SJCRH30 (cell line): ENCODE measurements around the gene OXA1L. TPM values are rescaled to one million over a fixed set of nuclear protein-coding genes. Genes with fewer than 3 reads are reported as not detected.
"Not testable (repeated sequence)": the region's sequence is repeated elsewhere in the genome, so short reads cannot be mapped to it uniquely, and the experiment has no call there.

Experiments
- DNase-seq, 2 experiments: peaks; one replicate each; pipeline ENCODE4 v3.0.0-alpha.2; 2015 to 2020
- H3K27ac ChIP-seq: fragments of 250-450 bp; sonication (Bioruptor Pico); 2 replicates; pipeline ENCODE4 v1.5.1; 2020; ENCODE audit warnings: mild to moderate bottlenecking, moderate library complexity
- H3K27me3 ChIP-seq: fragments of 250-450 bp; sonication (Bioruptor Pico); 2 replicates; pipeline ENCODE4 v1.5.1; 2020; ENCODE audit warnings: mild to moderate bottlenecking, moderate library complexity
- H3K36me3 ChIP-seq: fragments of 250-450 bp; sonication (Bioruptor Pico); 2 replicates; pipeline ENCODE4 v1.5.1; 2020; ENCODE audit warnings: mild to moderate bottlenecking, moderate library complexity
- H3K4me1 ChIP-seq: fragments of 250-450 bp; sonication (Bioruptor Pico); 2 replicates; pipeline ENCODE4 v1.5.1; 2020; ENCODE audit warnings: mild to moderate bottlenecking, moderate library complexity
- H3K4me3 ChIP-seq: fragments of 250-450 bp; sonication (Bioruptor Pico); 2 replicates; pipeline ENCODE4 v1.5.1; 2020; ENCODE audit warnings: mild to moderate bottlenecking, moderate library complexity
- H3K9me3 ChIP-seq: fragments of 250-450 bp; sonication (Bioruptor Pico); replicated peaks from 2 replicates; pipeline ENCODE4 v1.5.1; 2020; ENCODE audit warnings: mild to moderate bottlenecking, moderate library complexity
- total RNA-seq: library from RNA; depleted of rRNA; stranded (reverse); fragments of >200 nt; shearing (Covaris generic); gene quantifications from 2 replicates; pipeline ENCODE4 v1.2.3, GENCODE V29; 2014

The OXA1L gene
- total RNA-seq, 1 experiment from 2014 or later: 145 TPM

DNA sequence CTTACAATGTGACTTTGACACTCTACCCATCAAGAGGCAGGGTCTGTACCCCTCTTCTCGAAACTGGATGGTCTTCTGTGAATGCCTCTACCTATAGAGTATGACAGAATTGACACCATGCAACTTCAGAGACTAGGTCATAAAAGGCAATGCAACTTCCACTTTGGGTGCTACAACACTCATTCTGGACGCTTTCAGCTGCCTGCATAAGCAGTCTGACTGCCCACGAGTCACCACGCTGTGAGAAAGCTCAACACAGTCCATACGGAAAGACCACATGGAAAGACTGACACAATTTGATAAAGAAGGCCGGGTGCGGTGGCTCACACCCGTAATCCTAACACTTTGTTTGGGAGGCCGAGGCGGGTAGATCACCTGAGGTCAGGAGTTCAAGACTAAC lies 33.9 kb downstream of the OXA1L start:
- H3K4me1 ChIP-seq: no peaks in the 10 kb centered on the region
- H3K27ac ChIP-seq: no peak overlapping the region
- H3K9me3 ChIP-seq: no peaks in the 10 kb centered on the region
- no peak for DNase-seq
- H3K4me3 ChIP-seq: no peak overlapping the region
- peaks cover 13% of the 10 kb centered on the region for H3K36me3 ChIP-seq
- H3K27me3 ChIP-seq: no peaks in the 10 kb centered on the region

- Histone ChIP-seq H3K27me3 (no peaks in the 10 kb centered on the region), H3K4me3 (no peak overlapping the region), H3K27ac (no peak overlapping the region), H3K4me1 (no peaks in the 10 kb centered on the region), H3K36me3 (peaks cover 3% of the 10 kb centered on the region), H3K9me3 (no peaks in the 10 kb centered on the region)
- no peak for DNase-seq
Measured at GRCh38 chr14:22801716-22802115, 35.2 kb downstream of the OXA1L start.

- Histone ChIP-seq H3K9me3 (no peaks in the 10 kb centered on the region), H3K4me3 (no peak overlapping the region), H3K27me3 (no peaks in the 10 kb centered on the region), H3K36me3 (no peaks in the 10 kb centered on the region; the same call in none of the 2 replicates), H3K4me1 (no peaks in the 10 kb centered on the region), H3K27ac (no peak overlapping the region)
- DNase-seq: no peak
Measured at GRCh38 chr14:22802860-22803686, 36.6 kb downstream of the OXA1L start.

GRCh38 chr14:22803687-22803974 lies 37.1 kb downstream of the OXA1L start:
- Histone ChIP-seq H3K27me3 (no peaks in the 10 kb centered on the region), H3K4me3 (no peak overlapping the region), H3K27ac (no peak overlapping the region), H3K4me1 (no peaks in the 10 kb centered on the region), H3K36me3 (no peaks in the 10 kb centered on the region; the same call in none of the 2 replicates), H3K9me3 (no peaks in the 10 kb centered on the region)
- no peak for DNase-seq

DNA sequence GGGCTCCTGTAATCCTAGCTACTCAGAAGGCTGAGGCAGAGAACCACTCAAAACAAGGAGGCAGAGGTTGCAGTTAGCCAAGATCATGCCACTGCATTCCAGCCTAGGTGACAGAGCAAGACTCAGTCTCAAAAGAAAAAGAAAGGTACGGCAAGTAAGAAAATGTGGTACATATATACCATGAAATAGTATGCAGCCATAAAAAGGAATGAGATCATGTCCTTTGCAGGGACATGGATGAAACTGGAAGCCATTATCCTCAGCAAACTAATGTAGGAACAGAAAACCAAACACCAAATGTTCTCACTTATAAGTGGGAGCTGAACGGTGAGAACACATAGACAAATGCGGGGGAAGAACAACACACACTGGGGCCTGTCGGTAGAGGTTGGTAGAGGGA lies 38.7 kb downstream of the OXA1L start:
- H3K4me3 ChIP-seq, H3K36me3 ChIP-seq, H3K4me1 ChIP-seq, H3K27me3 ChIP-seq, H3K9me3 ChIP-seq, H3K27ac ChIP-seq, DNase-seq: not testable (repeated sequence)

- Histone ChIP-seq H3K36me3 (peaks cover 4% of the 10 kb centered on the region), H3K27me3 (no peaks in the 10 kb centered on the region), H3K4me3 (no peak overlapping the region), H3K27ac (no peak overlapping the region), H3K4me1 (no peaks in the 10 kb centered on the region), H3K9me3 (no peaks in the 10 kb centered on the region)
- no peak for DNase-seq
Measured at GRCh38 chr14:22807432-22808087, 41.1 kb downstream of the OXA1L start.

- Histone ChIP-seq H3K36me3 (peaks cover 4% of the 10 kb centered on the region), H3K4me3 (no peak overlapping the region), H3K9me3 (no peaks in the 10 kb centered on the region), H3K27me3 (no peaks in the 10 kb centered on the region), H3K27ac (no peak overlapping the region), H3K4me1 (no peaks in the 10 kb centered on the region)
- DNase-seq: no peak
Measured at GRCh38 chr14:22808388-22809209, 42.1 kb downstream of the OXA1L start.

DNA sequence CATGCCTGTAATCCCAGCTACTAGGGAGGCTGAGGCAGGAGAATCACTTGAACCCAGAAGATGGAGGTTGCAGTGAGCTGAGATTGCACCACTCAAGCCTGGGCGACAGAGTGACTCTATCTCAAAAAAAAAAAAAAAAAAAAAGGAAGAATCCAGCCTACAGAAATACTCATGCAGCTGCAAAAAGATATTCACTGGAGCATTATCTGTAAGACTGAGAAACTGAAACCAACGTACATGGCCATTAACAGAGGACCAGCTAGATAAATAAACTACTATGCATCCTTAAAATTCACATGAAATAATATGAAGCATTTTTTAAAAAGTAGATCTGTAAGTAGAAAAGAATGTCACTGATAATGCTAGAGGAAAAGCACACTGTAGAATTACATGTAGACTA lies 45.2 kb downstream of the OXA1L start:
- H3K9me3 ChIP-seq: no peaks in the 10 kb centered on the region
- no peaks in the 10 kb centered on the region for H3K27me3 ChIP-seq
- H3K27ac ChIP-seq: no peak overlapping the region
- no peak overlapping the region for H3K4me3 ChIP-seq
- H3K4me1 ChIP-seq: peaks cover 10% of the 10 kb centered on the region
- H3K36me3 ChIP-seq: peaks cover 4% of the 10 kb centered on the region; the same call in 1 of the 2 replicates
- DNase-seq: no peak

DNA sequence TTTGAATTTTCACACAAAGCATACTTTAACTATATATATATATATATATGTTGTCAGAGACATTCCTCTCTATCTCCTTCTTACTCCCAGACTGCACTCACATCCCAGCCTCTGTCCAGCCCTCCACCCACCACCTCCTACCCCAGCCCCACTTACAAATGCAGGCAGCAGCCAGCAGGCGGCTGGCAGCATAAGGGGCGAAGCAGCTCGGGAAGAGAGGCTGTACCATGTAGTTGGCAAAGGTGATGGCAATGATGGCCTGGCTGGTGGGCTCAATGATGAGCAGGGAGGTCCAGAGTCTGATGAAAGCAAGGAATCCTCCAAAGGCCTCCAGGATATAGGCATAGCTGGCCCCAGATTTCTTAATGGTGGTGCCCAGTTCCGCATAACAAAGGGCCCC lies 46.3 kb downstream of the OXA1L start:
- DNase-seq: no peak
- Histone ChIP-seq H3K36me3 (peaks cover 4% of the 10 kb centered on the region; the same call in 1 of the 2 replicates), H3K9me3 (no peaks in the 10 kb centered on the region), H3K4me3 (no peak overlapping the region), H3K27ac (no peak overlapping the region), H3K27me3 (no peaks in the 10 kb centered on the region), H3K4me1 (peaks cover 10% of the 10 kb centered on the region)

- Histone ChIP-seq H3K9me3 (no peaks in the 10 kb centered on the region), H3K27me3 (no peaks in the 10 kb centered on the region), H3K4me3 (no peak overlapping the region), H3K27ac (no peak overlapping the region), H3K36me3 (peaks cover 4% of the 10 kb centered on the region; the same call in 1 of the 2 replicates), H3K4me1 (peaks cover 10% of the 10 kb centered on the region)
- no peak for DNase-seq
Measured at GRCh38 chr14:22813145-22813544, 46.7 kb downstream of the OXA1L start.

DNA sequence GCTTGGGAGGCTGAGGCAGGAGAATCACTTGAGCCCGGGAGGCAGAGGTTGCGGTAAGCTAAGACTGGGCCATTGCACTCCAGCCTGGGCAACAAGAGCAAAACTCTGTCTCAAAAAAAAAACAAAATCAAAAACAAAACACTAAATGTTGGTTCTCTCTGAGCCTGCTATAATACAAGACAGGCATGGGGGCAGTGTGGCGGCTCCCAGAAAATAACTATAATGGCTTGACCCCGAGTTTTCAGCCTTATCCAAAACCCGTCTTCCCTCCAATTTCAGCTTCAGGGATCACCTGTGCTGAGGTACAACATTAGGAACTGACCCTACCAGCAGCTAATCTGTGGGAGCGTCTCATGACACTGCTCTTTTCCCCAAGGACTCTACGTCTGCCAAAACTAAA lies 47.9 kb downstream of the OXA1L start:
- peak overlapping the region; percentile 55 for H3K4me3 ChIP-seq
- H3K4me1 ChIP-seq: peaks cover 18% of the 10 kb centered on the region
- no peaks in the 10 kb centered on the region for H3K27me3 ChIP-seq
- no peak for DNase-seq
- peak overlapping the region; percentile 93 for H3K27ac ChIP-seq
- H3K9me3 ChIP-seq: no peaks in the 10 kb centered on the region
- H3K36me3 ChIP-seq: 0 out of 2 replicates have a peak, but pooled peaks cover 4% of the 10 kb centered on the region

- peak; percentile 89 to 93 for DNase-seq
Measured at GRCh38 chr14:22814941-22815713, 48.6 kb downstream of the OXA1L start, which contains the start of gene SLC7A7. Gene SLC7A7 (minus strand): TSS chr14:22815435. CDS start chr14:22813398, 2,037 bp downstream.

DNA sequence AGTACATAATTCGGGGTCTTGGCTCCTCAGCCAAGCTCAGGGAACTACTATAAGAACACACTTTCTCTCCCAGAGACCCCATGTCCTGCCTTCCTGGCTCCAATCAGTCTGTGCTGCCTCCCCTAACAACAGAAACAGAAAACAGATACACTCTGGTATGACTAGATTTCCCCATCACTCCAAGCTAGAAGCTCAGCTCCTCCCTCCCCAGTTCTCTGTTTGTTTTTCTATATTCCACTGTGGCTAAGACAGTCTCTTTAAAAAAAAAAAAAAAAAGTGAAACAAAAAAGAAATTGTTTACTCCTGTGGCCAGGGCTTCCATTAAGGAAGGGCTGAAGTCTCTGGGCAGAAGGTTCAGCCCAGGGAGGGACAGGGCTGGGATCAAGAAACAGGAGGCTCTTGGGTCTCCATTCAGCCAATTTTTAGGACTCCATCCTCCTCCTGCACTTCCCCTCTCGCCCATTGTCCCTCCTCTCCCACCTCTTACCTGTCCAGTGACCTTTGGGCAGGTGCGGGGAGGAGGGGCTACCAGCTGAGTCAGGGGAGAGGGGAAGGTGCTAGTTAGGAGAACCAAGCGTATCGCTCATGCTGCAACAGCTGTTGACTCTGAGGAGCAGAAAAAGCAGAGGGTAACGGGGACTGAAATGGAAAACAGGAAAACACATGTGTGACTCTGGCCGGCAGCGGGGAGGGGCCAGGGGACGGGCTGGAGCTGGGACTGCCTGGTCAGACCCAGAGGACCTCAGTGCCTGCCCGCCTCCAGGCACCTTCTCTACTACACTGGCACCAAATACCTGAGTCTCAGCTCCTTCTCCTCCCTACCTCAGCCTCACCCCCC lies 52.9 kb downstream of the OXA1L start:
- peak overlapping the region; percentile 92 for H3K27ac ChIP-seq
- peak overlapping the region; percentile 36 for H3K4me3 ChIP-seq
- no peaks in the 10 kb centered on the region for H3K36me3 ChIP-seq
- H3K9me3 ChIP-seq: no peaks in the 10 kb centered on the region
- no peaks in the 10 kb centered on the region for H3K27me3 ChIP-seq
- peaks cover 48% of the 10 kb centered on the region for H3K4me1 ChIP-seq
- DNase-seq: peak; percentile 85 to 89

More at GRCh38 chr14:22814941-22815713, 48.6 kb downstream of the OXA1L start, which contains the start of gene SLC7A7:
- Histone ChIP-seq H3K4me3 (peak within 1 kb of the TSS; percentile 55), H3K36me3 (no peaks in the 10 kb centered on the region), H3K27ac (peak within 1 kb of the TSS; percentile 93), H3K4me1 (peaks cover 23% of the 10 kb centered on the region), H3K27me3 (no peaks in the 10 kb centered on the region), H3K9me3 (no peaks in the 10 kb centered on the region)
